ENCODE results near the gene UBN1.

- TF ChIP-seq POLR2A (IDR thresholded peaks at IDR 0.05; ENCODE audit: insufficient read depth in 1 of 2, low read depth in 2 of 2, low read length in 2 of 2) (no peak), FOXM1 (CRISPR knock-in tag; IDR thresholded peaks at IDR 0.05) (no peak), ISL2 (CRISPR knock-in tag; IDR thresholded peaks at IDR 0.05) (no peak), EZH2 (conservative IDR thresholded peaks at IDR 0.05; ENCODE audit: low read depth, low read length) (no peak), ARNTL (CRISPR knock-in tag; IDR thresholded peaks at IDR 0.05) (no peak), RXRA (CRISPR knock-in tag; IDR thresholded peaks at IDR 0.05) (no peak), MXI1 (IDR thresholded peaks at IDR 0.05; ENCODE audit: borderline replicate concordance, low read depth, low read length) (no peak)
Observed at GRCh38 chr16:4902038-4902437, 54.8 kb downstream of the UBN1 start.

All from HepG2 (cell line).